ENCODE data around the gene PRKN.

The PRKN gene

GRCh38 chr6:161411265-161411944 is 1316.2 kb downstream of the PRKN start:
- no peak for TF ChIP-seq POLR2A (IDR thresholded peaks at IDR 0.05; ENCODE audit: low read depth, low read length)
- FAIRE-seq (no peak), DNase-seq (ENCODE audit: insufficient read length, low spot score) (no peak)

- TF ChIP-seq POLR2A (IDR thresholded peaks at IDR 0.05; ENCODE audit: low read depth, low read length), result no peak
- FAIRE-seq, result no peak
- DNase-seq (ENCODE audit: insufficient read length, low spot score), result no peak
Measured at GRCh38 chr6:161410736-161411135, 1316.8 kb downstream of the PRKN start.

DNA sequence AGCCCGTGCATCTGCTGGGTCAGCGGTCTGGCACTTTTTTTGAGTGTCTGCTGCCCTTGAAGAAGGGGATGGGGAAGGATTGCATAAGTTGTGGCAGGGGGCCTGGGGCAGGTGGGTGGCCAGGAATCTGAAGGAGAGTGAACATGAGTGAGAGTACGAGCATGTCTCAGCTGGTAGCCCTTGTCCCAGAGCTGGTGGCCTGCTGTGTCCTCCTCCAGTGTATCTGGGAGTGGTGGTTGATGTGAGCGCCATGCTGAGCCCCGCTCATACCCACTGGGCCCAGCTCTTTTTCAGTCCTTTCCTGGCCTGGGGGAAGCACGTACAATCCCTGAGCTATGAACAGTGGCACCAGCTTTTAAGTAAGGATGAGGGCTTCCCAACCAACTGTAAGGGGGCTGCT is 1317.5 kb downstream of the PRKN start:
- no peak for TF ChIP-seq POLR2A (IDR thresholded peaks at IDR 0.05; ENCODE audit: low read depth, low read length)
- DNase-seq (ENCODE audit: insufficient read length, low spot score) (no peak), FAIRE-seq (no peak)

DNA sequence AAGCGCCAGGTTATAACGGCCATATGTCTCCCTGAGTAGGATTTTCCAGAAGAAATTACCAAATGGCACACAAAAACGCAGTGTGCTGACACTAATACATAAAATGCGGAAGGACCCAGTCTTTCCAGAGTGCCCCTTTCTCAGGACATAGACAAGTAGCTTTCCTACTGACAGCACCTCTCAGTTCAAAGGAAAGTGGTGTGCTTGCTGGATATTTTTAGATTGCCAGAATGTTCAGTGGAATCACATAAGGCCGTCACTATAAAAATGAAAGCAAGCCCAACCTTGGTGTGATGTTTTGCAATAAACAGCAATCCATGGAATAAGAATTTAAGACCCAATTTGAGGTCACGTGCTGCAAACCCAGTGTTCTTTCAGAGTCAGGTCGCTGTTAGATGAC is 1318.2 kb downstream of the PRKN start:
- FAIRE-seq (no peak), DNase-seq (ENCODE audit: insufficient read length, low spot score) (no peak)
- no peak for TF ChIP-seq POLR2A (IDR thresholded peaks at IDR 0.05; ENCODE audit: low read depth, low read length)

DNA sequence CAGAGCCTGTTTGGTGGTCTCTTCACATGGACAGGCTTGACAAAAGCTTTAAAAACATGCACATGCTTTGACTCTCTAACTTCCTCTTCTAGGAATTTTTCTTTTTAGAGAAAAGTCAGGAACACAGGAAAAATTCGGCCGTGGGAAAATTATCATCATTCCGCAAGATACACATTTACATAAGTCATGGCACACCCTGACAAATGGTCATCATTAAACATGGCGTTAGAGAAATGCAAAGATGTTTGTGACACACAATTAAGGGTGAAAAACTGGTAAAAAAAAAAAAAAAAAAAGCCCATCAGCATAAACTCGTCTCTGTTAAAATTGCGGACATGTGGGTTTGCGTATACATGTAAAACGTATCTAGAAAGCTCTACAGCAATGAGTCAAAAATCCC is 1319.5 kb downstream of the PRKN start:
- no peak for FAIRE-seq
- DNase-seq (ENCODE audit: insufficient read length, low spot score), result no peak
- TF ChIP-seq POLR2A (IDR thresholded peaks at IDR 0.05; ENCODE audit: low read depth, low read length), result no peak

DNA sequence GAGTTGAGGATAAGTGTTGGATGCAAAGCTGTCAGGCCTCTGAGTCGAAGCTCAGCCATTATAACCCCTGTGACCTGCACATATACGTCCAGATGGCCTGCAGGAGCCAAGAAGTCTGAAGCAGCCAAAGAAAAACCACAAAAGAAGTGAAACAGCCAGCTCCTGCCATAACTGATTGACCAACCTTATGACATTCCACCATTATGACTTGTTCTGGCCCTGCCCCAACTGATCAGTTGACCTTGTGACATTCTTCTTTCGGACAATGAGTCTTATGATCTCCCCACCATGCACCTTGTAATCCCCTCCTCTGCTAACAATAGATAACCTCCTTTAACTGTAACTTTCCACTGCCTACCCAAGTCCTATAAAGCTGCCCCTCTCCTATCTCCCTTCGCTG is 1320.0 kb downstream of the PRKN start:
- no peak for TF ChIP-seq POLR2A (IDR thresholded peaks at IDR 0.05; ENCODE audit: low read depth, low read length)
- FAIRE-seq, result no peak
- no peak for DNase-seq (ENCODE audit: insufficient read length, low spot score)

- no peak for TF ChIP-seq POLR2A (IDR thresholded peaks at IDR 0.05; ENCODE audit: low read depth, low read length)
- FAIRE-seq (no peak), DNase-seq (ENCODE audit: insufficient read length, low spot score) (no peak)
Measured at GRCh38 chr6:161407115-161407514, 1320.5 kb downstream of the PRKN start.

DNA sequence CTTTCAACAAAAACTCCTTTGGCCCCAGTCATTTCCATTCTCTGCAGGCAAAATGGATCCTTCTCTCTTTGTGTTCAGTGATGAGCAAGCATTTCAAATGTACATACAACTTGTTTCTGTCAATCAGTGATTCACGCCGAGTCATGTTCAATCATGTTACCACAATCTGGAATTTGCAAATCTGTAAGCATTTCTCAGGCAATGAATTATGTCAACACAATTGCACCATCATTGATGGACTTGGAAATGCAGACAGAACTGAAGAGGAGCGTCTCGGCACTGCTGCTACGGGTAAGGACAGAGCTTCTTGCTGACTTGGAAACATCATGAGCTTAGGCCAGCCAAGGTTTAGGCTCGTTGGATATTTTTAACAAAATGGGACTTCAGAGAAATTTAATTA is 1320.9 kb downstream of the PRKN start:
- peak; percentile 9 for DNase-seq (ENCODE audit: insufficient read length, low spot score)
- no peak for FAIRE-seq
- no peak for TF ChIP-seq POLR2A (IDR thresholded peaks at IDR 0.05; ENCODE audit: low read depth, low read length)

DNA sequence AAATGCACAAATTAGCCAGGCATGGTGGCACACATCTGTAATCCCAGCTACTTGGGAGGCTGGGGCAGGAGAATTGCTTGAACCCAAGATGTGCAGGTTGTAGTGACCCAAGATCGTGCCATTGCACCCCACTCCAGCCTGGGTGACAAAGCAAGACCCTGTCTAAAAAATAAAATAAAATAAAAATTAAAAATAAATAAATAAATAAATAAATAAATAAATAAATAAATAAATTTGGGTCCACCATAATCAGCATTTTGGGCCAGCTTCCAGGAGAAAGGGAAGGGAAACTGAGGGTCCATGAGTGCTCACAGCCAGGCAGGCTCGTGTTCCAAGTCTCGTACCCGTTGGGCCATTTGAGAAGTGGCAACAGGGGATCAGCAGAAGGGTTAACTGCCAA is 1322.1 kb downstream of the PRKN start:
- FAIRE-seq (no peak), DNase-seq (ENCODE audit: insufficient read length, low spot score) (no peak)
- no peak for TF ChIP-seq POLR2A (IDR thresholded peaks at IDR 0.05; ENCODE audit: low read depth, low read length)

GRCh38 chr6:161403717-161404116 is 1323.8 kb downstream of the PRKN start:
- FAIRE-seq (no peak), DNase-seq (ENCODE audit: insufficient read length, low spot score) (no peak)

DNA sequence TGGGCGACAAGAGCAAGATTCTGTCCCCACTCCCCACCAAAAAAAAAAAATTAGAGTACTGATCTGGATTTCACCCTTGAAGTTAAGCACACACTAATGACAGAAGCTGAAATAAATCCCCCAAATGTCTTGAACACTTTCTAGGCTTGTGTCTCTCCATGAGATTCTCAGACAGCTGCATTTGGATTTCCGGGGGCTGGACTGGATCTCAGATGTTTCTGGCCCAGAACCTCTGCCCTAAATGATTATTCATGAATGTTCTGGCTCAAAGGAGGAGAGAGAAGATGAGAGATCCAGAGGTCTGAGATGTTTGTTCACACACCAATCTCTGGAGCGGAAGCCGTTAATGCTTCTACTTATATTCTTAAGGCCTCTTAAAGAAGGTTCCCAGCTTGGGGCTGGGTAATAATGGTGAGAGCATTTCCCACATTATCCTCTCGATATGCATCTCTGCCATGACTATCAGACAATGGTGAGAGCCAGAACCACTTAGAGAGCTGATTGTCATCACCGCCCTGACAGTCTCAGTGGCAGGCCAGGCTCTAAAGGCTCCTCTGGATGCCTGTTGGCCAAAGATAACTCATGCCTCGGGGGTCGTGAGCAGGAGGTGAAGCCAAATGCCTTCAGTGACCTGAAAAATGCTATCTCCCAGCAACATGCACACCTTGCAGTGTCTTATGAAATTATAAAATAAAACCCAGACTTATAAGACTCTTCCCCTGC is 1325.8 kb downstream of the PRKN start:
- DNase-seq (ENCODE audit: insufficient read length, low spot score), result no peak
- no peak for FAIRE-seq
- TF ChIP-seq POLR2A (IDR thresholded peaks at IDR 0.05; ENCODE audit: low read depth, low read length), result no peak

More at GRCh38 chr6:161403717-161404116, 1323.8 kb downstream of the PRKN start:
- TF ChIP-seq POLR2A (IDR thresholded peaks at IDR 0.05; ENCODE audit: low read depth, low read length), result no peak

DNA sequence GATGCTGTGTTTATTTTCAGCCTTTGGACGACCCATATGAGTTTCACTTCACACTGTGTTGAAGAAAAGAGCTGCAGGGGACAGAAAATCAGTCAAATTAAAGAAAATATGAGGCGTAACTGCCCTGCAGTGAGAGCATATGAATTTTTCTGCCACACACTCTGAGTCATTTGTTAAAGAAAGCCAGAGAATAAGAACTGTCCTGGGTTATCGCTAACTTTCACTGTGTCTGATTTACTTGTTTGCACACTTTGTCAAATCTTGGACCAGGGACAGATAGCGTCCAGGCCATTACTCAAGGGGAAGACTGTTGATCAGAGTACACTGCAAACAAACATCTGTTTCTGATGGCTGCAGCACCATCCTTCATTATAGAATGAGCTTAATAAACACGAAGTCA is 1326.9 kb downstream of the PRKN start:
- FAIRE-seq, result no peak
- no peak for DNase-seq (ENCODE audit: insufficient read length, low spot score)
- TF ChIP-seq POLR2A (IDR thresholded peaks at IDR 0.05; ENCODE audit: low read depth, low read length), result no peak

GRCh38 chr6:161396539-161396938 is 1331.0 kb downstream of the PRKN start:
- FAIRE-seq (no peak), DNase-seq (ENCODE audit: insufficient read length, low spot score) (no peak)
- no peak for TF ChIP-seq POLR2A (IDR thresholded peaks at IDR 0.05; ENCODE audit: low read depth, low read length)

- TF ChIP-seq POLR2A (IDR thresholded peaks at IDR 0.05; ENCODE audit: low read depth, low read length), result no peak
- FAIRE-seq, result no peak
- DNase-seq (ENCODE audit: insufficient read length, low spot score), result no peak
Measured at GRCh38 chr6:161395716-161396231, 1331.8 kb downstream of the PRKN start.

- no peak for FAIRE-seq
- no peak for TF ChIP-seq POLR2A (IDR thresholded peaks at IDR 0.05; ENCODE audit: low read depth, low read length)
- DNase-seq (ENCODE audit: insufficient read length, low spot score), result no peak
Measured at GRCh38 chr6:161394437-161394836, 1333.1 kb downstream of the PRKN start.
